Lower leg skin (tissue), 3 donors: ENCODE data around the gene FBXW2.

Source experiments
- POLR2A ChIP-seq, 2 donors: fragments of 450-650 bp; IDR thresholded peaks; one replicate each; pipeline ENCODE4 v1.6.1; 2016 to 2017; ENCODE audit warnings: antibody characterized with exemption in 2 of 2, mild to moderate bottlenecking in 1 of 2, moderate library complexity in 1 of 2
- TF ChIP-seq, protein P1 (sequence below), 3 donors: fragments of 450-650 bp; IDR thresholded peaks; one replicate each; pipeline ENCODE4 v1.5.1; 2016; ENCODE audit warnings: antibody characterized with exemption in 3 of 3, mild to moderate bottlenecking in 3 of 3, moderate library complexity in 2 of 3

DNA sequence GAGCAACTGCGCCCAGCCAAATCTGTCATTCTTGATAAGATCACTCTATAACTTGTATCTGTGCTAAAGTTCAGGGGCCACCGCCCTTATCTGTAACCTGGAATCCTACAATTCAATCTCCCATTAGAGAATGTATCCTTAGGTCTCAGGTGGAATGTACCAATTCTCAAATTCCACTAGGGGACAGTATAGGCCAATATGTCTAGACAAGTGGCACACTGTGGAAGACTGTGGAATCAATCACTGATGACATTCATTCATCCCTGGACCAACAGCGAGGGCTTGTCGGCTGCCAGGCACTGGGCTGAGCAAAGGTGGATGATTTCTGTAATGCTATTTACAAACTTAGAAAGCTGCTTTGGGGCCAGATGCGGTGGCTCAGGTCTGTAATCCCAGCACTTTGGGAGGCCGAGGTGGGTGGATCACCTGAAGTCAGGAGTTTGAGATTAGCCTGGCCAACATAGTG is 50.2 kb downstream of the FBXW2 start:
- TF ChIP-seq, protein P1, sequence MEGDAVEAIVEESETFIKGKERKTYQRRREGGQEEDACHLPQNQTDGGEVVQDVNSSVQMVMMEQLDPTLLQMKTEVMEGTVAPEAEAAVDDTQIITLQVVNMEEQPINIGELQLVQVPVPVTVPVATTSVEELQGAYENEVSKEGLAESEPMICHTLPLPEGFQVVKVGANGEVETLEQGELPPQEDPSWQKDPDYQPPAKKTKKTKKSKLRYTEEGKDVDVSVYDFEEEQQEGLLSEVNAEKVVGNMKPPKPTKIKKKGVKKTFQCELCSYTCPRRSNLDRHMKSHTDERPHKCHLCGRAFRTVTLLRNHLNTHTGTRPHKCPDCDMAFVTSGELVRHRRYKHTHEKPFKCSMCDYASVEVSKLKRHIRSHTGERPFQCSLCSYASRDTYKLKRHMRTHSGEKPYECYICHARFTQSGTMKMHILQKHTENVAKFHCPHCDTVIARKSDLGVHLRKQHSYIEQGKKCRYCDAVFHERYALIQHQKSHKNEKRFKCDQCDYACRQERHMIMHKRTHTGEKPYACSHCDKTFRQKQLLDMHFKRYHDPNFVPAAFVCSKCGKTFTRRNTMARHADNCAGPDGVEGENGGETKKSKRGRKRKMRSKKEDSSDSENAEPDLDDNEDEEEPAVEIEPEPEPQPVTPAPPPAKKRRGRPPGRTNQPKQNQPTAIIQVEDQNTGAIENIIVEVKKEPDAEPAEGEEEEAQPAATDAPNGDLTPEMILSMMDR (IDR thresholded peaks at IDR 0.05): no peak
- TF ChIP-seq POLR2A (IDR thresholded peaks at IDR 0.05): no peak
